Fibroblast of lung (primary cell): ENCODE data around the gene ANKRD10.
"Not testable (repeated sequence)": the region's sequence is repeated elsewhere in the genome, so short reads cannot be mapped to it uniquely, and the experiment has no call there.

ENCODE experiments used
- CTCF ChIP-seq, 2 donors: IDR thresholded peaks in 1 of 2; conservative IDR thresholded peaks in 1 of 2; 1 replicate in 1 of 2; 2 replicates in 1 of 2; pipeline ENCODE4 v1.5.1; 2011 to 2012; ENCODE audit warnings: low read length in 2 of 2, control low read depth in 1 of 2, inconsistent platforms in 1 of 2, low read depth in 1 of 2, mild to moderate bottlenecking in 1 of 2
- EZH2 ChIP-seq: IDR thresholded peaks from 2 replicates; pipeline ENCODE4 v1.5.1; 2012; ENCODE audit warnings: low read length, control low read depth, mild to moderate bottlenecking; ENCODE audit errors: missing control alignments

- TF ChIP-seq EZH2; CTCF (conservative IDR thresholded peaks at IDR 0.05 in 1 of 2, IDR thresholded peaks at IDR 0.05 in 1 of 2; ENCODE audit: low read depth in 1 of 2, low read length in 2 of 2): not testable (repeated sequence)
Measured at GRCh38 chr13:110954533-110954920, 39.7 kb upstream of the ANKRD10 start.
